HepG2 (cell line): ENCODE data around the gene NKD1. TPM values are rescaled to one million over a fixed set of nuclear protein-coding genes. Genes with fewer than 3 reads are reported as not detected.

Experiments used
- CHCHD3 ChIP-seq: sonication (generic); formaldehyde crosslinking; IDR thresholded peaks from 2 replicates; pipeline ENCODE4 v1.8.0; 2022; ENCODE audit warnings: mild to moderate bottlenecking, missing genetic modification reagents, moderate library complexity
- FOXA1 ChIP-seq, 2 experiments: fragments of 450-650 bp in 1 of 2; sonication (generic) in 1 of 2; formaldehyde crosslinking in 1 of 2; IDR thresholded peaks; 2 replicates each; pipeline versions ENCODE4 v1.4.0 to v1.6.1; 2016 to 2020; ENCODE audit warnings: missing genetic modification reagents in 1 of 2
- IRX3 ChIP-seq: sonication (generic); formaldehyde crosslinking; IDR thresholded peaks from 2 replicates; pipeline ENCODE4 v1.8.1; 2023; ENCODE audit warnings: mild to moderate bottlenecking, low read depth, missing genetic modification reagents, borderline replicate concordance
- NCOR1 ChIP-seq: fragments of 200-600 bp; sonication (generic); IDR thresholded peaks from 2 replicates; pipeline ENCODE4 v1.7.0; 2017; ENCODE audit warnings: antibody characterized with exemption, low read length, borderline replicate concordance
- PCBP2 ChIP-seq: fragments of 200-400 bp; formaldehyde crosslinking; optimal IDR thresholded peaks from 2 replicates; pipeline ENCODE3; 2018; ENCODE audit warnings: low read length, low read depth; ENCODE audit not compliant: poor library complexity, severe bottlenecking
- SIN3A ChIP-seq: IDR thresholded peaks from 2 replicates; pipeline ENCODE4 v1.6.1; 2011; ENCODE audit warnings: low read depth, mild to moderate bottlenecking, control low read depth, low read length, borderline replicate concordance
- TIGD3 ChIP-seq: sonication (generic); formaldehyde crosslinking; IDR thresholded peaks from 2 replicates; pipeline ENCODE4 v1.5.1; 2020; ENCODE audit warnings: mild to moderate bottlenecking, missing genetic modification reagents, borderline replicate concordance
- ZBTB7B ChIP-seq: sonication (generic); formaldehyde crosslinking; IDR thresholded peaks from 2 replicates; pipeline ENCODE4 v1.4.0; 2020; ENCODE audit warnings: missing genetic modification reagents
- ZHX1 ChIP-seq: sonication (generic); formaldehyde crosslinking; IDR thresholded peaks from 2 replicates; pipeline ENCODE4 v1.8.1; 2022; ENCODE audit warnings: low read depth, mild to moderate bottlenecking, missing genetic modification reagents
- ZNF253 ChIP-seq: sonication (generic); formaldehyde crosslinking; IDR thresholded peaks from 2 replicates; pipeline ENCODE4 v1.8.0; 2022; ENCODE audit warnings: mild to moderate bottlenecking, missing genetic modification reagents, borderline replicate concordance
- ZNF264 ChIP-seq: sonication (generic); formaldehyde crosslinking; IDR thresholded peaks from 2 replicates; pipeline ENCODE4 v1.4.0; 2020; ENCODE audit warnings: missing genetic modification reagents
- ZNF552 ChIP-seq: sonication (generic); formaldehyde crosslinking; IDR thresholded peaks from 2 replicates; pipeline ENCODE4 v1.9.0; 2022; ENCODE audit warnings: missing genetic modification reagents, mild to moderate bottlenecking, borderline replicate concordance
- ZNF569 ChIP-seq: sonication (generic); formaldehyde crosslinking; IDR thresholded peaks from 2 replicates; pipeline ENCODE4 v1.5.0; 2020; ENCODE audit warnings: mild to moderate bottlenecking, missing genetic modification reagents, moderate library complexity, borderline replicate concordance
- polyA plus RNA-seq, 8 experiments: library from polyadenylated mRNA; depleted of rRNA in 3 of 8; stranded (reverse) in 7 of 8; unstranded in 1 of 8; fragments of >200 nt; fragmentation: Illumina TruSeq in 4 of 8; extraction: Trizol in 4 of 8; gene quantifications; 2 replicates each; pipeline versions ENCODE4 v1.2.1 to v1.2.3, GENCODE V29; 2011 to 2016; ENCODE audit warnings: low read depth in 4 of 8, missing spikeins in 1 of 8, mixed read lengths in 1 of 8; ENCODE audit not compliant: insufficient read depth in 1 of 8
- total RNA-seq, 5 experiments: library from RNA; depleted of rRNA; stranded (reverse); fragments of >200 nt; fragmentation: Illumina TruSeq; extraction: Trizol; gene quantifications; 2 replicates each; pipeline ENCODE4 v1.2.3, GENCODE V29; 2016; ENCODE audit warnings: low read depth in 1 of 5
- TF ChIP-seq, protein P1 (sequence below): sonication (generic); formaldehyde crosslinking; IDR thresholded peaks from one replicate; pipeline ENCODE4 v1.5.1; 2020; ENCODE audit warnings: mild to moderate bottlenecking, missing genetic modification reagents; ENCODE audit errors: not compliant biosample characterization

Gene NKD1
- total and polyA plus RNA-seq, 2 of the 13 experiments (the other 11 are each of a cell fraction or from before 2014, with no cell fraction given): 70.4 to 121 TPM

GRCh38 chr16:50530277-50531236 lies 17.6 kb upstream of the NKD1 start (continued):
- TF ChIP-seq ZHX1 (CRISPR knock-in tag) (no peak; the same call in 1 of the 2 replicates), IRX3 (CRISPR knock-in tag) (peak; percentile 56; the same call in 1 of the 2 replicates), ZNF552 (CRISPR knock-in tag) (no peak), SIN3A (no peak), ZNF569 (no peak), PCBP2 (no peak), NCOR1 (peak; percentile 82; the same call in 1 of the 2 replicates), ZNF253 (no peak), CHCHD3 (CRISPR knock-in tag) (no peak), ZBTB7B (CRISPR knock-in tag) (peak; percentile 84), ZNF264 (peak; percentile 97), FOXA1 (IDR thresholded peaks at IDR 0.05) (no peak), FOXA1 (CRISPR knock-in tag; IDR thresholded peaks at IDR 0.05) (peak; percentile 6), TIGD3 (CRISPR knock-in tag) (no peak)
- TF ChIP-seq, protein P1, sequence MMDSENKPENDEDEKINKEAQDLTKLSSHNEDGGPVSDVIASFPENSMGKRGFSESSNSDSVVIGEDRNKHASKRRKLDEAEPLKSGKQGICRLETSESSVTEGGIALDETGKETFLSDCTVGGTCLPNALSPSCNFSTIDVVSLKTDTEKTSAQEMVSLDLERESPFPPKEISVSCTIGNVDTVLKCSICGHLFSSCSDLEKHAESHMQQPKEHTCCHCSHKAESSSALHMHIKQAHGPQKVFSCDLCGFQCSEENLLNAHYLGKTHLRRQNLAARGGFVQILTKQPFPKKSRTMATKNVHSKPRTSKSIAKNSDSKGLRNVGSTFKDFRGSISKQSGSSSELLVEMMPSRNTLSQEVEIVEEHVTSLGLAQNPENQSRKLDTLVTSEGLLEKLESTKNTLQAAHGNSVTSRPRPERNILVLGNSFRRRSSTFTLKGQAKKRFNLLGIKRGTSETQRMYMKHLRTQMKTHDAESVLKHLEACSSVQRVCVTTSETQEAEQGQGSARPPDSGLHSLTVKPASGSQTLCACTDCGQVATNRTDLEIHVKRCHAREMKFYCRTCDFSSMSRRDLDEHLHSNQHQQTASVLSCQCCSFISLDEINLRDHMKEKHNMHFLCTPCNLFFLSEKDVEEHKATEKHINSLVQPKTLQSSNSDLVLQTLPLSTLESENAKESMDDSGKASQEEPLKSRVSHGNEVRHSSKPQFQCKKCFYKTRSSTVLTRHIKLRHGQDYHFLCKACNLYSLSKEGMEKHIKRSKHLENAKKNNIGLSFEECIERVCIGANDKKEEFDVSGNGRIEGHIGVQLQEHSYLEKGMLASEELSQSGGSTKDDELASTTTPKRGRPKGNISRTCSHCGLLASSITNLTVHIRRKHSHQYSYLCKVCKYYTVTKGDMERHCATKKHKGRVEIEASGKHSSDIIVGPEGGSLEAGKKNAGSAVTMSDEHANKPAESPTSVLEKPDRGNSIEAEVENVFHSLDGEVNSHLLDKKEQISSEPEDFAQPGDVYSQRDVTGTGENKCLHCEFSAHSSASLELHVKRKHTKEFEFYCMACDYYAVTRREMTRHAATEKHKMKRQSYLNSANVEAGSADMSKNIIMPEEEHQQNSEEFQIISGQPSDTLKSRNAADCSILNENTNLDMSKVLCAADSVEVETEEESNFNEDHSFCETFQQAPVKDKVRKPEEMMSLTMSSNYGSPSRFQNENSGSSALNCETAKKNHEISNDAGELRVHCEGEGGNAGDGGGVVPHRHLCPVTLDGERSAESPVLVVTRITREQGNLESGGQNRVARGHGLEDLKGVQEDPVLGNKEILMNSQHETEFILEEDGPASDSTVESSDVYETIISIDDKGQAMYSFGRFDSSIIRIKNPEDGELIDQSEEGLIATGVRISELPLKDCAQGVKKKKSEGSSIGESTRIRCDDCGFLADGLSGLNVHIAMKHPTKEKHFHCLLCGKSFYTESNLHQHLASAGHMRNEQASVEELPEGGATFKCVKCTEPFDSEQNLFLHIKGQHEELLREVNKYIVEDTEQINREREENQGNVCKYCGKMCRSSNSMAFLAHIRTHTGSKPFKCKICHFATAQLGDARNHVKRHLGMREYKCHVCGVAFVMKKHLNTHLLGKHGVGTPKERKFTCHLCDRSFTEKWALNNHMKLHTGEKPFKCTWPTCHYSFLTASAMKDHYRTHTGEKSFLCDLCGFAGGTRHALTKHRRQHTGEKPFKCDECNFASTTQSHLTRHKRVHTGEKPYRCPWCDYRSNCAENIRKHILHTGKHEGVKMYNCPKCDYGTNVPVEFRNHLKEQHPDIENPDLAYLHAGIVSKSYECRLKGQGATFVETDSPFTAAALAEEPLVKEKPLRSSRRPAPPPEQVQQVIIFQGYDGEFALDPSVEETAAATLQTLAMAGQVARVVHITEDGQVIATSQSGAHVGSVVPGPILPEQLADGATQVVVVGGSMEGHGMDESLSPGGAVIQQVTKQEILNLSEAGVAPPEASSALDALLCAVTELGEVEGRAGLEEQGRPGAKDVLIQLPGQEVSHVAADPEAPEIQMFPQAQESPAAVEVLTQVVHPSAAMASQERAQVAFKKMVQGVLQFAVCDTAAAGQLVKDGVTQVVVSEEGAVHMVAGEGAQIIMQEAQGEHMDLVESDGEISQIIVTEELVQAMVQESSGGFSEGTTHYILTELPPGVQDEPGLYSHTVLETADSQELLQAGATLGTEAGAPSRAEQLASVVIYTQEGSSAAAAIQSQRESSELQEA: no peak
